ENCODE data around the gene HLTF.
"Not testable (repeated sequence)": the region's sequence is repeated elsewhere in the genome, so short reads cannot be mapped to it uniquely, and the experiment has no call there.

The HLTF gene, protein sequence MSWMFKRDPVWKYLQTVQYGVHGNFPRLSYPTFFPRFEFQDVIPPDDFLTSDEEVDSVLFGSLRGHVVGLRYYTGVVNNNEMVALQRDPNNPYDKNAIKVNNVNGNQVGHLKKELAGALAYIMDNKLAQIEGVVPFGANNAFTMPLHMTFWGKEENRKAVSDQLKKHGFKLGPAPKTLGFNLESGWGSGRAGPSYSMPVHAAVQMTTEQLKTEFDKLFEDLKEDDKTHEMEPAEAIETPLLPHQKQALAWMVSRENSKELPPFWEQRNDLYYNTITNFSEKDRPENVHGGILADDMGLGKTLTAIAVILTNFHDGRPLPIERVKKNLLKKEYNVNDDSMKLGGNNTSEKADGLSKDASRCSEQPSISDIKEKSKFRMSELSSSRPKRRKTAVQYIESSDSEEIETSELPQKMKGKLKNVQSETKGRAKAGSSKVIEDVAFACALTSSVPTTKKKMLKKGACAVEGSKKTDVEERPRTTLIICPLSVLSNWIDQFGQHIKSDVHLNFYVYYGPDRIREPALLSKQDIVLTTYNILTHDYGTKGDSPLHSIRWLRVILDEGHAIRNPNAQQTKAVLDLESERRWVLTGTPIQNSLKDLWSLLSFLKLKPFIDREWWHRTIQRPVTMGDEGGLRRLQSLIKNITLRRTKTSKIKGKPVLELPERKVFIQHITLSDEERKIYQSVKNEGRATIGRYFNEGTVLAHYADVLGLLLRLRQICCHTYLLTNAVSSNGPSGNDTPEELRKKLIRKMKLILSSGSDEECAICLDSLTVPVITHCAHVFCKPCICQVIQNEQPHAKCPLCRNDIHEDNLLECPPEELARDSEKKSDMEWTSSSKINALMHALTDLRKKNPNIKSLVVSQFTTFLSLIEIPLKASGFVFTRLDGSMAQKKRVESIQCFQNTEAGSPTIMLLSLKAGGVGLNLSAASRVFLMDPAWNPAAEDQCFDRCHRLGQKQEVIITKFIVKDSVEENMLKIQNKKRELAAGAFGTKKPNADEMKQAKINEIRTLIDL

DNA sequence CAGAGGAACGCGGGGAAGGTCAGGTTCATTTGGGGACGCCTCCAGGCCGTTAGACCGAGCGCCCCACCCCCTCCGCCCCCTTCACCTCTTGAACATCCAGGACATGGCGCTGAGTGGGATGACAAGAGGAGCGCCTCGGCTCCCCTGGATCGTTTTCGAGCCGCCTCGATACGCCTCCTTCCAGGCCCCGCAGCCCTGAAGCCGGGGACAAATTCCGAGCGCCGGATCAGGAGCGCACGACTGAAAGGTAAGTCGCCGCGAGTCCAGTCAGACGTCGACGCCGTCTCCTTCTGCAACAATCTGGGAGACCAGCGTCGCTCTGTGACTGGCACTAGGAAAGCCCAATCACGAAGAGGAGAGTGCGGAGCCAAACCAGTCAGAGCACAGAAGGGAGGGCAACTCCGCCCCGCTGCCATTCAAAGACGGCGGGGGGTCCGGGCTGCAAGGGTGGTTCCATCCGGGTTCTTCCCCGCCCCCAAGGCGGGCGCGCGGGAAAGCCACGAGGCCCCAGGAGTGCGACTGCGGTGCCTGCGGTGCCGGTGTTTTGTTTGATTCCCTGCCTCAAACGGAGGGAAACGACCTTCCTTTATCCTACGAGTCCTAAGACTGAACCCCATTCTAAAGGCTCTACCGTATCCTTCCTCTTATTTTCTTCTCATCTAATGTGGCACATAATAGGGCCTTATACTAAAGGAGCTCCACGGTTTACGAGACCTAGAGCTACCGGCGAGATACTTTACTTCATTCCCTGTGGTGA lies at the start of gene HLTF:
HLTF (minus strand) TSS at position 302 of the 757 bp plus-strand sequence; CDS start at position 105, 197 bp downstream.
- DNase-seq (ENCODE audit: low read depth, low spot score), result peak; percentile 99

DNA sequence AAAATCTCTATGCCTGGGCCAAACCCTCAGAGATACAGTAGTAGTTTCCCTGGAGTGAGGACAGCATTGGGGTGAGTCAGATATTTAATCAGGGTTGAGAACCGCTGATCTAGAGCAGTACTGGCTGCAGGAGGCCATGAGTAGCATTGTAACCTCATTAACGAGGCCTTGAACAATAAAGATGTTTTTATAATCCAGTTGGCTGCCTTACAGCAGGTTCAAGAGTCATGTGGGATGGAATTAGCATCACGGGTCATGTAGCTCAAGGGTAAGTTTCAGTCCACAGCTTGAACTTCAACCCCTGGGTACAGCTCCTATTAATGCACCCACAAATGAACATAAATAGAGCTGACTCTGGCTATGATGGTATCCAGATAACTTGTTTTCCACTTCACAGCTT lies 48.2 kb upstream of the HLTF start:
- DNase-seq (ENCODE audit: low read depth, low spot score), result no peak

DNA sequence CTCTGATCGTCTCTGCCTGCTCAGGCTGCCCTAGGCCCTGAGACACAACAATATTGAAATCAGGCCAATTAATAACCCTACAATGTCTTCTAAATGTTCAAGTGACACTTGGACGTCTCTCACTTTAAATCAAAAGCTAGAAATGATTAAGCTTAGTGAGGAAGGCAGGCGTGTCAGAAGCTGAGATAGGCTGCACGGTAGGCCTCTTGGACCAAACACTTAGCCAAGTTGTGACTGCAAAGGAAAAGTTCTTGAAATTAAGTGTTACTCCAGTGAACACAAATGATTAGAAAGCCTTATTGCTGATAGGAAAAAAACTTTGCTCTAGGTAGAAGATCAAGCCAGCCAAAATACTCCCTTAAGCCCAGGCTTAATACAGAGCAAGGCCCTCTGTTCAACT lies 45.3 kb upstream of the HLTF start:
- DNase-seq (ENCODE audit: low read depth, low spot score), result no peak

DNA sequence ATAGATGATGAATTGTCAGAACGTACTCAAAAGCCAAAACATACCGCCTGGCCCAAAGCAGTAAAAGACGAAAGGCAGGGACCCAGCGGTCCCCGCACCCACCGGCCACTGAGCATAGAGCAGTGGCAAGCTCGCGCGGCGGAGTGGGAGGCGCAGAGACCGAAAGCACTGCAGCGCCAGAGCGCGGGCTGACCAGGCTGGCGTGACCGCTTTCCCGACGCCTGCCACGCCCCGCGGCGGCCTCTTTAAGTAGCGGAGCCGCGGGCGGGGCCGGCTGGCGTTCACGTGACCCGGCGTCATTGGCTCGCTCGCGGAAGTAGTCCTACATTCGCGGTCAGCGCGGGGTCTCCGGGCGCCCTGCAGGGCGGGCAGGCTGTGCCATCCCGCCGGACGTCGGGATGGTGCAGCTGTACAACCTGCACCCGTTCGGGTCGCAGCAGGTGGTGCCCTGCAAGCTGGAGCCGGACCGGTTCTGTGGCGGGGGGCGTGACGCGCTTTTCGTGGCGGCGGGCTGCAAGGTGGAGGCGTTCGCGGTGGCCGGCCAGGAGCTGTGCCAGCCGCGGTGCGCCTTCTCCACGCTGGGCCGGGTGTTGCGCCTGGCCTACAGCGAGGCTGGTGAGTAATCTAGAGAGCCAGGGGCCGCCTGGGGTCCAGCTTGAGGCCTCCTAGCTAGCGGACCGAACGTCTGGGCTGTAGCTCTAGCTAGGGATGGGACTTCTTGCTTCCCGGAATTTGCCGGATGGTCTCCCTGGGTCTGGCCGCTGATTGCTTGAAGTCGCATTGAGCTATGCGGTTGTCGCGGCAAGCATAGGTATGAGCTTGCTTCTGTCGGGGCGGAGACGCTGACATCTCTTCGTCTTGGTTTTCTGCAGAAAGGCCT lies 43.2 kb upstream of the HLTF start, which contains the start of gene HPS3:
HPS3 (plus strand) TSS at position 313 of the 880 bp plus-strand sequence; CDS start at position 399, 86 bp downstream.
- DNase-seq (ENCODE audit: low read depth, low spot score), result peak; percentile 64

DNA sequence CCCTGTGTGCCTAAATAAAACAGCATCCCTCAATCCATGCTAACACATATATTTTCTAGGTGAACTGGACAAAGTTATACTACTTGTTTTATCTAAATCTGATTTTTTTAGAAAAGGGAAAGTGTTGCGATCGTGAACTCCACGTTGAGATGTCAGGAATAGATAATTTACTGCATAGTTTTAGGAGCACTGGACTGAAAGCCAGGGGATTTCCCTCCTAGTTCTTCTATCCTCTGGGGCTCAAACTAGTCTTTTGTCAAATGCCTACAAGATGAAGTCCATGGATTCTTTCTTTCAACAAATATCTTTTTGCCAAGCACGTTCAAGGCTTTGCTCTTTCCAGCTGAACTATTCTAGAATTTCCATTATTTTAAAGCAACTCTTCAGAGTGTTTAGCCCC lies 42.5 kb upstream of the HLTF start:
- no peak for DNase-seq (ENCODE audit: low read depth, low spot score)

DNA sequence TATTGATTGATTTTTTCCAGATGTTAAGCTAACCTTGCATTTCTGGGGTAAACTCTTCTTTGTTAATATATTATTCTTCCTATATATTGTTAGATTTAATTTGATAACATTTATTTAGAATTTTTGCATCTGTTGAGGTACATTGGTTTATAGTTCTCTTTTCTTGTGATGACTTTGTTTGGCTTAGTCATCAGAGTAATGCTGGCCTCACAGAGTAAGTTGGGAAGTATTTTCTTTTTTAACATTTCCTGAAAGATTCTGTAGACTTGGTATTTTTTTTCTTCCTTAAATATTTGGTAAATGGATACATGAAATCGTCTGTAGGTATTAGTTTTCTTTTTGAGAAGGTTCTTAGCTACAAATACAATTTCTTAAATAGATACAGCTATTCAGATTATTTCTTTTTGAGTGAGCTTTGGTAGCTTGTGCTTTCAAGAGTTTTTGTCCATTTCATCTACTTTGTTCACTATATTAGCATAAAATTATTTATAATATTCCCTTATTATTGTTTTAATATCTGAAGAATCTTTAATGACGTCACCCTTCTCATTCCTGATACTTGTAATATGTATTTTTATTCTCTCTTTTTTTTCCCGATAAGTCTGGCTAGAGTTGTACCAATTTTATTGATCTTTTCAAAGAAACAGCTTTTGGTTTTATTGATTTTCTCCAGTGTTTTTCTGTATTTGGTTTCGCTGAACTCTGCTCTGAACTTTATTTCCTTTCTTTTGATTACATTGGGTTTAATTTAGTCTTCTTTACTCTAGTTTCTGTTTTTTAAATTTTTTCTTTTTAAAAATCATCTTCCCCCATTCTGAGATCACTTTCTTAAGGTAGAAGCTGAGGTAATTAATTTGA lies 36.6 kb upstream of the HLTF start:
- no peak for DNase-seq (ENCODE audit: low read depth, low spot score)

DNA sequence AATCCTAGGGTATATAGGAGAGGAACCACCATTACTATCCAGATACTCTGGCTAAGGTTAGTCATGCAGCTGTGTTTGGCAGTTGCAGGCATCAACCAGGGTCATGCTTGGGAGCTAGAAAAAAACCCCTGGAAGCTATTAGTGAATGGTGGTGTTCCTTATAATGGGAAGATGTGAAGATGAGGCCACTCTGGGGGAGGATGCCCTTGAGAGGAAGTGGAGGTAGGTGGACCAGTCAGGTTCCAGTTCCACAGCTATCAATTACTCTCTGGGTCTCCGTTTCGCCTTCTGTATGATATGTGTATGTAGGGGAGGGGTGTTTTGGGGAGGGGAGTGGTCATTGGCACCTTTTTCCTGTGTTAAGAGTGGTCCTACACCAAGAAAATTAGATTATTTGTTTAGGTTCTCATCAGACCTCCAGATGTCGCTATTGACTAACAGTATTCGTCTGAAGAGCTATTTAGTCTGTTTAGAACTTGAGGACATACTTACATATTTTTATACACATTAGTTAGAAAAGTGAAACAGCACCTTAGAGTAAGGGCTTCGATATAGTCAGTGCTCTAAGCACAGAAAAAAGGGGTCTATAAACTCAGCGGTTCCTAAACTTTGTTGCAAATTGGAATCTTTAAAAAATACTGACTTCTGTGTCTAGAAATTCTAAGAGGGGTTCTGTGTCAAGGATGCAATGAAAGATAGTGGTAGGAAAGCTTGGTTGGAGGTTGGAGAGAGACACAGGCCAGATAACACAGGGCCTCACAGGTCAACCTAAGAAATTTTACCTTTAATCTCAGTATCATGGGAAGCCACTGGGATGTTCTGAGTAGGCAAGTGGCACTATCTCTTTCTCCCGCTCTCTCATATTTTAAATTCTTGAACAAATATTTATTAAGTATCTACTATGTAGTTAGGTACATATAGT lies 34.0 kb upstream of the HLTF start:
- peak; percentile 35 for DNase-seq (ENCODE audit: low read depth, low spot score)

DNA sequence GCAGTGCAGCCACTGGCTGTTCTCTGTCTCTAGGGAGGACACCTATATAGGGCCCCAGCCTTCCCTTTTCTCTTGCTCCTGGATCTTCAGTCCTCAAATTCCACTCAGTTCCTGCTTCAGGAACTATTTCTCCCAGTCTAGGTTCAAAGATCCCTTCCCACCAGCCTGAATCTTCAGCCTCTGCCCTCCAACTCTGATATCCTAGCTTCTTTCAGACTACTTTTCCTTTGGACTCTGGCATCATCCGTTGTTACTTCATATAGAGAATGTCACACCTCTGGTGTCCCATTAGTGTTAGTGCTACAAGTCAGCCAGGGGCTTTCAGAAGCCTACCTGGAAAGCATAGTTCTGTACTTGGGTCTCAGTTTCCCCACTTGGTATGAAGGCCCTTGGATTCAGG lies 33.1 kb upstream of the HLTF start:
- DNase-seq (ENCODE audit: low read depth, low spot score), result no peak

DNA sequence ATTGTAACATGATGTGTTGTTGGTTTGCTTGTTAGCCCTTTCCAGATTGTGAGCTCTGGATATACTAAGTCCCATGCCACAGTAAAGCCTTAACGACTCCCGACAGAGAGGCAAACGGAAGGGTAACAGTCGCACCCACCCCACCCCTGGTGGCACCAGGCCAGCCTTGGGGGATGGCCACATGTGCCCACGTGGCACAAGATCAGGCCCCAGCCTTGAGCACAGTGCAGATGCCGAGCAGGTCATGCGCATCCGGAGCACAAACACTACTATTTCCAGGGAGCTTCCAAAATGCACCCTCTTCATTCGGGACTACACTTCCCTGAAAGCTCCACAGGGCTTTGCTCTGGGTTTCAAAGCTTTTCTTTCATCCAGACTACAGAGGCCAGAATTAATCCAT lies 32.4 kb upstream of the HLTF start:
- no peak for DNase-seq (ENCODE audit: low read depth, low spot score)

DNA sequence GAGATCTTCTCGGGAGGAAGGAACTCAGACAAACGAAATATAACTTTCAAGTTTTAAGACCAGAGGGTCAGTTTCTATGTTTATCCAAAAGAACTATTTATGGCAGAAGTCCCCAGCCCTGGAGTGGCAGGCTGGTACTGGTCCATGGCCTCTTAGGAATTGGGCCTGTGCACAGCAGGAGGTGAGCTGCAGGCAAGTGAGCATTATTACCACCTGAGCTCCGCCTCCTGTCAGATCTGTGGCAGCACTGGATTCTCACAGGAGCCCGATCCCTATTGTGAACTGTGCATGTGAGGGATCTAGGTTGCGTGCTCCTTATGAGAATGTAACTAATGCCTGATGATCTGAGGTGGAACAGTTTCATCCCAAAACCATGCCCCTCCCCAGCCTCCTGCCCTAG lies 28.8 kb upstream of the HLTF start:
- no peak for DNase-seq (ENCODE audit: low read depth, low spot score)

DNA sequence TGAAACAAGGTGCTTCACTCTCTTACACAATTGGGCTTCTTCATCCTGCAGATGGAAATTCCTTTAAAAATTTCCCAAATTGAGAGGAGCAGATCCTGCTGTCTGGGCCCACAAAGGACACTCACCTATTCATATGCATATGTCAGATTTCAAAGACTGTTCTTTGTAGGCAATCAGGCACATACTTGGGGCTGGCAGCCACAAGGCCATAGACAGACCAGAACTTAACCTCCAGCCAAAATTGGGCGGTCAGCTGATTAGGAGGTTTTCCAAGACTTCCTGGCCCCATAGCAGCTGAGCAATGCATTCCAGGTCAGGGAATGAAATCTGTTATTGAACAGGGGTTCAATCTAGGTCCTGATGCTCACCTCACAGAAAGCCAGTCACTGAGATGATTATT lies 28.1 kb upstream of the HLTF start:
- no peak for DNase-seq (ENCODE audit: low read depth, low spot score)

DNA sequence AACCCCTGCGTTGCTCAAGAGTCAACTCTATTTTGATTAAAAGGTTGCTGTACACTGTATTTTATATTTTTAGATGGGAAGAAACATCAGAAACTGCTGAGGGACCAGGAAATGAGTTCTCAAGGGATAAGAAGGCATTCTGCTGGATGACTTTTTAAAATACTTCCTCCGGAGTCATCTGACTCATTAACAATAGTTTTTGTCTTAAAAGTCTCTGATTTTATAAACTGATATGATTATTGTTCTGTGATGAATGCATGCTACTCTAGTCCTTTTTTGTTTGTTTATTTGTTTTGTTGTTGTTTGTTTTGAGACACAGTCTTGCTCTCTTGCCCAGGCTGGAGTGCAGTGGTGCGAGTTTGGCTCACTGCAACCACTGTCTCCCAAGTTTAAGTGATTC lies 18.2 kb upstream of the HLTF start:
- no peak for DNase-seq (ENCODE audit: low read depth, low spot score)

DNA sequence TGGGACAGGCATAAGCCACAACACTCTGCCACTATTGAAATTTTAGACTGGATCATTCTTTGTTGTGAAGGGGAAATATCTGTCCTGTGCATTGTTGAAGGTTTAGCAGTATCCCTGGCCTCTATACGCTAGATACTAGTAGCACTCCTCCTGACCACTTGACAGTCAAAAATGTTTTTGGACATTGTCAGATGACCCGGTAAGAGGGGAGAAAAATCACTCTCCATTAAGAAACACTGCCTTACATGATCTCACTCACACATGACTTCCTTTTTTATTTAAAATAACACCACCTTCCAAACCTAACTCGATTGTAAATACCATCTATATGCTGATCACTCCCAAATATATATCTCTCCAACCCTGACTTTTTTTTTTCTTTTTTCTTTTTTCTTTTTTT lies 15.3 kb upstream of the HLTF start:
- no peak for DNase-seq (ENCODE audit: low read depth, low spot score)

DNA sequence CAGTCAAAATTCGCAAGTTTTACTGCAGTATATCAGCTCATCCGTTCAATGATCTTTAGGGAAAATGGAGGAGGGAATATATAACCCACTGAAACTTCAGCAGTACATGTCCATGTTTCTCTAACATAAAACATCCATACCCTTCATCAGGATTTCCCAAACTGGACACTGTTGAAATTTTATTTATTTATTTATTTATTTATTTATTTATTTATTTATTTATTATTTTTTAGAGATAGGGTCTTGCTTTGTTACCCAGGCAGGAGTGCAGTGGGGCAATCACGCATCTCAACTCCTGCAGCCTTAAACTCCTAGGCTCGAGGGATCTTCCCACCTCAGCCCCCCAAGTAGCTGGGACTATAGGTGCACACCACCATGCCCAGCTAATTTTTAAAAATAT lies 14.8 kb upstream of the HLTF start:
- DNase-seq (ENCODE audit: low read depth, low spot score), result no peak

DNA sequence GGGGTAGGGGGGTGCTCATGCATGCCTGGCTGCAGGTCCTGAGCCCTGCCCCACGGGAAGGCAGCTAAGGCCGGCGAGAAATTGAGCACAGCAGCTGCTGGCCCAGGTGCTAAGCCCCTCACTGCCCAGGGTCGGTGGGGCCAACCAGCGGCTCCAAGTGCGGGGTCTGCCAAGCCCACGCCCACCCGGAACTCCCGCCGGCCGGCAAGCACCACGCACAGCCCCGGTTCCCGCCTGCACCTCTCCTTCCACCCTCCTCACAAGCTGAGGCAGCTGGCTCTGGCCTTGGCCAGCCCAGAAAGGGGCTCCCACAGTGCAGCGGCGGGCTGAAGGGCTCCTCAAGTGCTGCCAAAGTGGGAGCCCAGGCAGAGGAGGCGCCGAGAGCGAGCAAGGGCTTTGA lies 11.7 kb upstream of the HLTF start:
- not testable (repeated sequence) for DNase-seq (ENCODE audit: low read depth, low spot score)

DNA sequence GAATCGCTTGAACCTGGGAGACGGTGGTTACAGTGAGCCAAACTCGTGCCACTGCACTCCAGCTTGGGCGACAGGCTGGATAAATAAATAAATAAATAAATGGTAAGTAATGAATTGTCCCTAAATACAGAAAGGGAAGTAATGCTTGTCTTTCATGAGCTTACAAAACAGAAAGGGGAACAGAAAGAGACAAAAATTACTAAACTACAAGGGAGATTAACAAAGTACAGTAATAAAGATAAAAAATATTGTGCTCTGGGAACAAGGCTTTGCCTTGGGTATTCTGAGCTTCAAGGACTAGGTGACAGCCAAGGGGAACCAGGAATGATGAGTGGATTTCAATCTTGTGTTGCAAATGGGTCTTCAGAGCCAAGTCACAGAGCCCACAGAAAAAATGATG lies 9.2 kb upstream of the HLTF start:
- DNase-seq (ENCODE audit: low read depth, low spot score), result no peak

DNA sequence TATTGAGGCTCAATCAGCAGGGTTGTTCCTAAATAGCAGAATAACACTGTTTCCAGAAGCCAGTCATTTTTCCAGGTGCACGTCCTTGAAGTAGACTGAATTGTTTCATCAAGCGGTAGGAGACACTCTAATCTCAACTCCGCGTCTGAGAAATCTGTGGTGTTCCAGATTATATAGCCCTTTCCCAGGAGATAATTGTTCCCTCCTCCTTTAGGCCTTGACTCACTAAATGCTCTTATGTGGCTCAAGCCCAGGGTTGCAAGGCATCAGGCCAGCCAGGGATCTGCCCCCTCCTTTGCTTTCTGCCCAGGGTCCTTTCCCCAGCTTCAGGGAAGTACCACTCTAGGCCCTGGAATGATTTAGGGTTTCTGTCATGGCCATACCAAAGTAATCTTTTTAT lies 5.7 kb upstream of the HLTF start:
- no peak for DNase-seq (ENCODE audit: low read depth, low spot score)

DNA sequence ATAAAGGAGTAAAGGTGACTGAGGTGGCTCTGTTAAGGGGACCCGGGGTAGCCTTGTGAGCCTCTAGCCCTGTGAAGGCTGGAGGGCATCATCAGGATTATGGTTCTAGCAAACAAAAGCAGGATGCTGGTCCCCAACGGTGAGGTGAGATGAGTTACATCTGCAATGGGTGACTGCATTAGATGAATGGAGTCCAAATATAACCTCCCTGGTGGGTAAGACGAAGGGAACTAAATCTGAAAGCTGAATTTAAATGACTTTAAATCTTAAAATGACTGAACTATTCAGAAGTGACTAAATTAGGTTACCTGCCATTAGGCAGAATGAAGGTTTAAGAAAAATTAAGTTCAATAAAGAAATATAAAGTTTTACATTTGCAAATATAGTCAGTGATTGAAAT lies 4.6 kb upstream of the HLTF start:
- DNase-seq (ENCODE audit: low read depth, low spot score), result no peak

DNA sequence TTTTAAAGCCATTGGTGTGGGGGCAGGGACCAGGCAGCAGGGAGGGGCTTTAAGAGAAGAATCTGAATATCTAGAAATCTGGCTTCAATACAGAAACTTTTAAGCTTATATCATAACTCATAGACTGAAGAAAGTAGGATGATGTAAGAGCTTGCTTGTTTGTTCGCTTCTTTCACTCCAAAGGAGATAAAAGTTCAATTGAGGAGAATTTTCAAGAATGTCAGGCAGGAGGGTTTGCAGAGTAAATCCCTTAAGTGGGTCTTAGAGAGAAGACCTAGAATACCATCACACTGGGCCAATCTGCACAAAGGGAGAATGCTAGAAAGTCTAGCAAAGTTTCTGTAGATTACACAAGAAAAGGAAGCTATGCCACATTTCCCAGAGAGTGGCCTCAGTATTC lies 4.1 kb upstream of the HLTF start:
- DNase-seq (ENCODE audit: low read depth, low spot score), result no peak
